Aorta (tissue), 5 donors: Measurements from ENCODE around the gene FHIT. TPM values are rescaled to one million over a fixed set of nuclear protein-coding genes. Genes with fewer than 3 reads are reported as not detected.
A peak's percentile ranks its signal among the peaks of the same experiment; 100 is the strongest.

Experiments used
- ATAC-seq: fragments of 200-7000 bp; cut with Tn5 transposase; one replicate; pipeline ENCODE4 v1.9.1; 2022; ENCODE audit warnings: moderate library complexity; ENCODE audit not compliant: low FRiP score
- DNase-seq, 2 donors: peaks; one replicate each; pipeline ENCODE4 v3.0.0-alpha.2; 2020
- H3K27ac ChIP-seq, 2 donors: one replicate each; pipeline ENCODE4 v1.5.1; 2013; ENCODE audit warnings: low read length in 2 of 2, mild to moderate bottlenecking in 2 of 2, moderate library complexity in 2 of 2, control low read depth in 1 of 2, inconsistent platforms in 1 of 2, low read depth in 1 of 2
- H3K27me3 ChIP-seq, 2 donors: one replicate each; pipeline ENCODE4 v1.6.1; 2013; ENCODE audit warnings: control low read depth in 1 of 2, low read length in 1 of 2, mild to moderate bottlenecking in 1 of 2, moderate library complexity in 1 of 2; ENCODE audit not compliant: insufficient read depth in 2 of 2, control insufficient read depth in 1 of 2
- H3K36me3 ChIP-seq, 2 donors: one replicate each; pipeline ENCODE4 v1.6.1; 2013; ENCODE audit warnings: control low read depth in 1 of 2, low read length in 1 of 2, mild to moderate bottlenecking in 1 of 2; ENCODE audit not compliant: insufficient read depth in 2 of 2, control insufficient read depth in 1 of 2
- H3K4me1 ChIP-seq, 2 donors: one replicate each; pipeline ENCODE4 v1.6.1; 2013; ENCODE audit warnings: low read length in 2 of 2, control low read depth in 1 of 2, mild to moderate bottlenecking in 1 of 2, moderate library complexity in 1 of 2; ENCODE audit not compliant: insufficient read depth in 2 of 2, control insufficient read depth in 1 of 2
- H3K4me3 ChIP-seq, 2 donors: one replicate each; pipeline ENCODE4 v1.5.1; 2013; ENCODE audit warnings: low read length in 2 of 2, control low read depth in 1 of 2, mild to moderate bottlenecking in 1 of 2
- H3K9me3 ChIP-seq: one replicate; pipeline ENCODE4 v1.6.1; 2013; ENCODE audit warnings: mild to moderate bottlenecking, low read length; ENCODE audit not compliant: control insufficient read depth
- WGBS, 2 donors: extraction: QIAGEN DNeasy Blood & Tissue Kit; methylation state at CpG; one replicate each; pipeline ENCODE4 v1.1.7; 2013; 5-methylcytosine and 5-hydroxymethylcytosine counted together
- intact Hi-C, 2 donors: fragments of 100-400 bp; cut with DNase I; formaldehyde crosslinking; loops; one replicate each; pipeline versions ENCODE4 v1.14.2 to v1.15.0; 2022
- polyA plus RNA-seq, 2 donors: library from polyadenylated mRNA; stranded (reverse); fragments of 200-250 nt; gene quantifications; one replicate each; pipeline ENCODE4 v1.2.3, GENCODE V29; 2013
- total RNA-seq, 2 donors: library from RNA; stranded (reverse); fragmentation: NEBNext Ultra II Directional; extraction: Animal tissue kit (Norgen Biotek cat#: 25700); gene quantifications; one replicate each; pipeline ENCODE4 v1.2.1, GENCODE V29; 2021
- donor health status: healthy with polysubstance abuse.
- donor health status: Bipolar disorder and iron deficiency.
- donor health status: DM: no; HTN: no; CAD: no.
- donor health status: DM: no; HTN: no; CAD: no.
- donor health status: DM: yes; HTN: yes; CAD: no.

FHIT gene
- total and polyA plus RNA-seq, 4 donors = 1.1 to 9.2 (median 3.0) TPM

DNA sequence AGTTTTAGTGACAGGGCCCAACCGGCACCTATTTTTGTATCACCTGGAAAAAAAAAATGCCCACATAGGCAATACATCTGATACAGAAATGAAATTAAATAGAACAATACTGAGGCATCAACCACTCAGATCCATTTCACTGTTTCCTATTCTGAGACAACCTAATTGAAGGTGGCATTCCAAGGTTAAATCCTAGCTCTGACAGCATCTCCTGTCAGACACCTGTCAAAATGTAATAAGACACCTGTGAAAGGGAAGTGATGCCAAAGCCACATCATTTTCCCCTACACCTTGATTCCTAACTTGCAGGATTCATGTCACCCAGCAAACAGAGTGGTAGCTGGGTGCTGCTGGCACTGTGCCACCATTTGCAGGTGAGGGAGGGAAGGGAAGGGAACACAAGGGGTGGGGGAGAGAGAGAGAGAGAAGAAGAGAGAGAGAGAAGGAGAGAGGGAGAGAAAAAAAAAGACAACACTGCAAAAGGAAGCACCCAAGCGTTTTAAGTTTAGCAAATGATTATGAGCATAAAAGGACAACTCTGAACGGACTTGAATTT lies 1156.8 kb downstream of the FHIT start:
- ATAC-seq (no peak), DNase-seq (peak in 1 of 2 donors; percentile 71)
- Histone ChIP-seq H3K4me3 (no peak overlapping the region), H3K9me3 (peaks cover 3% of the 10 kb centered on the region), H3K4me1 (peaks cover 0 to 2% of the 10 kb centered on the region in 2 donors), H3K36me3 (no peaks in the 10 kb centered on the region), H3K27me3 (no peaks in the 10 kb centered on the region), H3K27ac (no peak overlapping the region)
- WGBS, 2 donors = 89 to 92% methylated on average over 3 of the region's 3 CpGs
- intact Hi-C loops = no loop called here

GRCh38 chr3:60090548-60090947 lies 1160.7 kb downstream of the FHIT start:
- DNase-seq = no peak

GRCh38 chr3:60086811-60087210 lies 1164.4 kb downstream of the FHIT start:
- no peaks in the 10 kb centered on the region for H3K36me3 ChIP-seq
- no peaks in the 10 kb centered on the region for H3K27me3 ChIP-seq
- H3K4me1 ChIP-seq = no peaks in the 10 kb centered on the region
- H3K27ac ChIP-seq = no peak overlapping the region
- 76 to 78% methylated on average over 2 of the region's 2 CpGs for WGBS, 2 donors
- ATAC-seq = no peak
- peaks cover 2% of the 10 kb centered on the region for H3K9me3 ChIP-seq
- no peak for DNase-seq
- intact Hi-C loops = no loop called here
- H3K4me3 ChIP-seq = no peak overlapping the region

More at GRCh38 chr3:60090548-60090947, 1160.7 kb downstream of the FHIT start:
- Histone ChIP-seq H3K36me3 (no peaks in the 10 kb centered on the region), H3K9me3 (peaks cover 5% of the 10 kb centered on the region), H3K27ac (no peak overlapping the region), H3K27me3 (no peaks in the 10 kb centered on the region), H3K4me1 (peaks cover 0 to 2% of the 10 kb centered on the region in 2 donors), H3K4me3 (no peak overlapping the region)
- WGBS, 2 donors = 82 to 90% methylated on average over 3 of the region's 3 CpGs
- no peak for ATAC-seq
- intact Hi-C loops = no loop called here

GRCh38 chr3:60085649-60086048 lies 1165.6 kb downstream of the FHIT start:
- Histone ChIP-seq H3K9me3 (peaks cover 2% of the 10 kb centered on the region), H3K27ac (no peak overlapping the region), H3K4me3 (no peak overlapping the region), H3K36me3 (no peaks in the 10 kb centered on the region), H3K27me3 (no peaks in the 10 kb centered on the region), H3K4me1 (no peaks in the 10 kb centered on the region)
- no peak for ATAC-seq
- DNase-seq = no peak
- intact Hi-C loops = no loop called here

DNA sequence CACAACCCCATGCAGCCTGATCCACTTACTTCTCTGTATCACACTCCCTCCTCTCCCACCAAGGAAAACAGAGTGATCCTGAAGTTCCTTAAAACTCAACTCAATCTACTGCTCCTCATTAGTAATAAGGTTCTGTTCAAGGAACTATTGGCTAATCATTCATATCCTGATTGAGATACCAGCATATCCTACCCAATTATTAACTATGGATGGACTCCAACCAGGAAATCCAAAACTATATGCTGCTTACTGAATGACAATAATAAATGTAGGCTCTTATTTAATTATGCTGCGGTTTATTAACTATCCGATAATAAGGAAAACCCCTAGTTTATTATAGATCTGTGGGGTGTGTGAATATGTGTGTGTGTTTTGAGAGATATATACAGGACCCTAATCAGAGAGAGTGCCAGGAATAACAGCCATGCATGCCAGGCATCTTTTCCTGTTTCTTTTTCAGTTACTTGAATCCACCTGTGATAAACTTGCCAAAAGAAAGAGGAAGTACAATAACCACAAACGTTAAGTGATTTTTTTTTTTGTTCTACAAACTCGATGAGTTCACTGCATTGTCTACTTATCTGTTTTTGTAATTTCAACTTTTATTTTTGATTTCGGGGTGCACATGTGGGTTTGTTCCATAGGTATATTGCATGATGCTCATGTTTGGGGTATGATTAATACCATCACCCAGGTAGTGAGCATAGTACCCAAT lies 1169.7 kb downstream of the FHIT start:
- H3K27me3 ChIP-seq = no peaks in the 10 kb centered on the region
- no peaks in the 10 kb centered on the region for H3K4me1 ChIP-seq
- no peaks in the 10 kb centered on the region for H3K9me3 ChIP-seq
- intact Hi-C loops = no loop called here
- DNase-seq (no peak), ATAC-seq (no peak)
- no peaks in the 10 kb centered on the region for H3K36me3 ChIP-seq
- 78 to 81% methylated on average over 5 of the region's 5 CpGs for WGBS, 2 donors
- H3K27ac ChIP-seq = no peak overlapping the region
- no peak overlapping the region for H3K4me3 ChIP-seq

- no peak for DNase-seq
- no peaks in the 10 kb centered on the region for H3K36me3 ChIP-seq
- intact Hi-C loops = no loop called here
- no peak overlapping the region for H3K27ac ChIP-seq
- no peaks in the 10 kb centered on the region for H3K9me3 ChIP-seq
- 68 to 79% methylated on average over 1 of the region's 1 CpG for WGBS, 2 donors
- H3K4me3 ChIP-seq = no peak overlapping the region
- peaks cover 0 to under 1% of the 10 kb centered on the region in 2 donors for H3K4me1 ChIP-seq
- no peaks in the 10 kb centered on the region for H3K27me3 ChIP-seq
- no peak for ATAC-seq
Observed at GRCh38 chr3:60080648-60081047, 1170.6 kb downstream of the FHIT start.

- intact Hi-C loops = no loop called here
- no peak overlapping the region for H3K4me3 ChIP-seq
Observed at GRCh38 chr3:60079076-60079475, 1172.2 kb downstream of the FHIT start.

DNA sequence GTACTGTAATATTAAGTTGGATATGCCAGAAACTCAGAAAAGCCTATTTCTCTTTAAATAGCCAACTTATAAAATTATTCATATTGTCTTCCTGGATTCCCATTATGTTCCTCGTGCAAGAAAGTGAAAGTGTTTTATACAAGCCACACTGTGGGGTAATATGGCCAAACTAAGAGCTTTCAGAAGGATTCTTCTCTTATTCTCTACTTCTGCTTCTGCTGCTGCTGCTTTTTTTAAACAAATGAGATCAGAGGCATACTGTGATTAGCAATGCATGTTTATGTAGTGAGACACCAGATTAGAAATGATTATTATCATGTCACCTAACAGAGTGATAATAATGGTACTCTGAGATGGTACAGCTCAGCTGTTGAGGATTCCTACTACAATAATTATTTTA lies 1174.9 kb downstream of the FHIT start:
- intact Hi-C loops = loop anchor here in 1 of 2 donors (2.0 kb wide), 1 partner anchor 52 kb away; no protein-coding TSS in a partner anchor
- Histone ChIP-seq H3K36me3 (no peaks in the 10 kb centered on the region), H3K27ac (no peak overlapping the region), H3K4me1 (peaks cover 0 to 3% of the 10 kb centered on the region in 2 donors), H3K4me3 (peak overlapping the region in 1 of 2 donors; percentile 40), H3K9me3 (no peaks in the 10 kb centered on the region), H3K27me3 (no peaks in the 10 kb centered on the region)
- 3 to 5% methylated on average over 1 of the region's 1 CpG for WGBS, 2 donors
- DNase-seq = no peak
- ATAC-seq = no peak

More at GRCh38 chr3:60079076-60079475, 1172.2 kb downstream of the FHIT start:
- H3K36me3 ChIP-seq = no peaks in the 10 kb centered on the region
- H3K4me1 ChIP-seq = peaks cover 0 to 3% of the 10 kb centered on the region in 2 donors
- ATAC-seq (no peak), DNase-seq (no peak)
- WGBS, 2 donors = 59 to 63% methylated on average over 5 of the region's 5 CpGs
- no peaks in the 10 kb centered on the region for H3K27me3 ChIP-seq
- no peaks in the 10 kb centered on the region for H3K9me3 ChIP-seq
- H3K27ac ChIP-seq = no peak overlapping the region

DNA sequence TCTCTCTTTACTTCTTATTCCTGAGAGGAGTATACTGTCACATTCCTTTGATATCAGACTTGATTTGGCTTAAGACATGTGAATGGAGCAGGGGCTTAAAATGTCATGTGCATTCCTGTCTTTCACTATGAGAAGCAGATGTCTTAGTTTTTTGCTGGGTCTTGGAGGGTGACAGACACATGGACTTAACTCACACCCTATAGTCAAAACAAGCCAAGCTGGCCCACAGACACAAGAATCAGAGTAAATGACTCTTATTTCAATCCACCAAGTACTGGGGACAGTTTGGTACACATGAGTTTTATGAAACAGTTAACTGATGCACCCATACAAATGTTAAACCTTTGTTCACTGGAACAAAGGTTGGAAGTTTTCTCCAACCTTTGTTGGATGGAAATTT lies 1177.3 kb downstream of the FHIT start:
- peaks cover 0 to 3% of the 10 kb centered on the region in 2 donors for H3K4me1 ChIP-seq
- H3K36me3 ChIP-seq = no peaks in the 10 kb centered on the region
- no peak overlapping the region for H3K27ac ChIP-seq
- intact Hi-C loops = no loop called here
- H3K4me3 ChIP-seq = no peak overlapping the region
- H3K9me3 ChIP-seq = no peaks in the 10 kb centered on the region
- no peak for DNase-seq
- H3K27me3 ChIP-seq = no peaks in the 10 kb centered on the region
- no peak for ATAC-seq
